Endothelial cell of hepatic sinusoid (primary cell): ENCODE data around the gene MICAL2.

Experiments
- in situ Hi-C: cut with HindIII; loops from 2 replicates; pipeline ENCODE4 v1.10.0; 2017; ENCODE audit warnings: low sequenced_read_pairs

MICAL2 gene

DNA sequence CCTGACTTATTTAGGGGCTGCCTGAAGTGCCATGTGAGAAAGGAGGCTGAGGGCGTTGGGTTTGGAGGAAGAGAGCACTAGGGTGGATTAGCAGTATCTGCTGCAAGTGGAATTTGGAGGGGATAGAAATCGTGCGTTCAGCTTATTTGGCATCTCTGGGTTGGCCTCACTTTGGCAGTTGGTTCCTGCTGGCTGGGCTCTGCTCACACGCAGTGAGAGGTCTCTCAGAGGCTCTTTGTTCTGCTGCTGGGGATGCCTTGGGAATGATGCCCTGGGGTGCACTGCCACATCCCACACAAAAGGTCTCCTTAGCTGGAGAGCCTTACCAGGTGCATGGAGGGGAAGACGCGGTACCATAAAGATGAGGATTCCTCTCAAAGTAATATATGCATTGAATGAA, 17.7 kb upstream of the MICAL2 start:
- in situ Hi-C loops, result no loop called here

DNA sequence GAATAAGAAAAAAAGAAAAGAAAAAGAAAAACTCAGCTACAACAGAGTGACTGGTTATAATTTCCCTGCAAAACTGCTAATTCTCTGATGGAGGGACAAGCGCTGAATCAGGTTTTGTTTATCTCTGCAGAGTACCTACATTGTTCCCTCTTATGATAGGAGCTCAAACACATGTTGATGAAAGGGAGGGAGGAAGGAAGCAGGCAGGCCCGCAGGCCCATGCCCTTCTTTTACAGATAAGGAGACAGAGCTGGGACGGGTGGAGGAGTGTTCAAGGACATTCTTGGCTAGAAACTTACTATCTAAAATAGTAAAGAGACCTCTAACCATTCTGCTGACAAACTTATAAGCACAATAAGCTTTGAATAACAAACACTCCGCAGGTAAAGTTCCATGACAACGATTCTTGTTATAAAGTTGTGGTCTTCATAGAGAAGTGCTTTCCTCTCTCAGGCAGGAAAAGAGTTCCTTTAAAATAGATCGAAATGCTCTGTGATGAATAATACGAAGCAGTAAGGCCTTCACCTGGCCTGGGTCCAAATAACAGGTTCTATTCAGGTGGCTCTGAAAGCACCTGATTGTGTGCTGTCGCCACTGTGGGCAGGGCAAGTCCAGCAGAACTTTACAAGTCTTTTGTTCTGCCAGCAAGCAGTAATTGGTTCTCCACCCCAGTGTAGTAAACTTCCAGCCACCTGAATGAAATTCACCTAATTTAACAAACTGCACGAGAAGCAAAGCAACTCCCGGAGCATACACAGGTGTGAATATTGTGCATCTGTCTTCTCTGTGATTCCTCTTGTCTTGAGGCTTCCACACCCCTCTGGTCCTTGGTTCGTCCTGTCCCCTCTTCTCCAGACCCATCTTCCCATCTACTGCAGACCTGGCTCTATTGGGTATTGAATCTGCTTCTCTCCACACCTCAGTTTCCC, 15.3 kb upstream of the MICAL2 start:
- in situ Hi-C loops, result no loop called here

DNA sequence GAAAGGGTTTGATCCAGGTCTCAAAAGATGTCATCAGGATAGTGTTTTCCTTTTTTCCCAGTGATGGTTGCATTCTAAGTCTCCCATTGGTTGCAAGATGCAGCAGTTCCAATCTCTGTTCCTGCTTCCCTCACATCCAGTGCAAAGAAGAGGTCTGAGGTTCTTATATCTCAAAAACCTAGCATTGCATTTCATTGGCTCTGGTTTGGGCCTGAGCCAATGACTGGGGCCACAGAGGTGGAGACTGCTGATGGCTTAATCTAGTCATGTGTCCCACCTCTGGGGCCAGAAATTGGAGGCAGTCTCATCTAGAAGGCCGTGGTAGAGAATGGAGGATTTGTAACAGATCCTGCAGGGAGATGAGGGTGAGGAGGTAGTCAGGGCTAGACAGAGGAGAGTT, 13.2 kb upstream of the MICAL2 start:
- in situ Hi-C loops, result no loop called here

DNA sequence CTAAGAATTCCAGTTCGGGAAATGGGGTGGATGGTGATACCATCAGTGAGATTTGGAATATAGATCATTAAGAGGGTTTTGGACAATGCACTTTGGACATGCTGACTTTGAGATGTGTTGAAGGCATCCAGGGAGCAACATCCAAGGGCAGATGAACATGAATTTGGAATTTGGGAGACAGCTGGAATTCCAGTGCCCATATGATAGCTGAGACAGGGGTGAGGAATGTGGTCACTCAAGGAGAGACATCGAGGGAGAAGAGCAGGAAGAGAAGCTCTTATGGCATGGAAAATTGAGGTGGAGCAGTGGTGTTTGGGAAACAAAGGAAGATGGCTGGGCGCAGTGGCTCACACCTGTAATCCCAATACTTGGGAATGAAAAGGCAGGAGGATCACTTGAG, 11.8 kb upstream of the MICAL2 start:
- in situ Hi-C loops, result no loop called here

DNA sequence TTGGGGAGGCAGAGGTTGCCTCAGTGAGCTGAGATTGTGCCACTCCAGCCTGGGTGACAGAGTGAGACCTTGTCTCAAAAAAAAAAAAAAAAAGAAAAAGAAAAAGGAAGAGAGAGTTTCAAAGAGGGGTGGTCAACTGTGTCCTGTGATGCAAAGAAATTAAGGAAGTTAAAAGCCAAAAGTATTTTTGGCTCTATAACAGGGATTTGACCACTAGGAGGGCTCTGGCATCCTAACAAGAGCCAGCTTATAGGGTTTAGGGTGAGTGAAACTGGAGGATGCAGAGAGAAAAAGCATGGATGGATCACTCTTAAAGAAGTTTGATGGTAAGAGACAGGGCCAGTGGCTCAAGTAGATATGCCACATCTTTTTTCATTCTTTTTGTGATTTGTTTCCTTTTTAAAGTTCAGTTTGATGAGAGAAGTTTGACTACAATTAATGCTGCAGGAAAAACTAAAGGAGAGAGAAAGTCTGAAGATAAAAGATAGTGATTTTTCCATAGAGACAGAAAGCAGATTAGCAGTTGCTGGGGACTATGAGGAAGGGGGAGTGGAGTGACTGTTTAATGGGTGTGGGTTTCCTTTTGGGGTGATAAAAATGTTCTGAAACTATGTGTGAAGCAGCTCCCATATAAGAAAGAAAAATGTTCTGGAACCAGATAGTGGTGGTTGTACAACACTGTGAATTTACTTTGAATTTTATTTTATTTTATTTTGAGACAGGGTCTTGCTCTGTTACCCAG, 11.1 kb upstream of the MICAL2 start:
- in situ Hi-C loops, result no loop called here

DNA sequence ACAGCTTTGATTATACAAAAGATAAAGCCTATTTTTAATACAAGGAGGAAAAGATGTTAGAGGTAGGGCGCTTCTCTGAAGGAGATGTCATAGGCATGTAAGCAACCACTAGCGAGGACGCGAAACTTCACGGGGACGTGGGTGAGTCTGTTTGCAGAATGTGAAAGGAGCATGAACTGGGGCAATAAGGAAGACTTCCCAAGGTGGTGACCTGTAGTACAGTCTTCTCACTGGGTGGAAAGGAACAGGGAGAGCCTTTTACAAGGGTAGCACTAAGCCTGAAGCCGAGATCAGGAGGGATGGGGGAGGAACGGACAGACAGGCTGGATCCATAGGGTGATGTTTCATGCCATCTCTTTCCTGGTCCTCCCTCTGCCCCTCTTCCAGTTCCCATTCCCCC, 10.0 kb upstream of the MICAL2 start:
- in situ Hi-C loops, result no loop called here

DNA sequence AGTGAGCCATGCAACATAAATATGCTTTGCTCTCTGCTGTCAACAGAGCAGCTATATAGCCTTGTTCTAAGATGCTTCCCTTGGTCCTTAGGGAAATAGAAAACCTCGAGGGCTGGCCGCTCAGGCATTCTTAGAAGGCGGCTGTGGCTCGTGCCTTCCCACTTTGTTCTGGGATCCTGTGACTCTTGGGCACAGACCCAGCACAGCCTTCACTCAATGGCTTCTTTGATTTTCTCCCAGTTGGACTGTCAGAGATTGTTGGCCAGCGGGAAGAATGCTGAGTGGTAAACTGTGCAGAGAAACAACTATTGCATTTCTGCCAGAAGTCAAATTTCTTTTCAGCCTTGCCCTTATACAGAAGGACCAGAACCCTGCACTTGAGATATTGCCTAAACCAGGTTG, 9.5 kb upstream of the MICAL2 start:
- in situ Hi-C loops, result no loop called here

DNA sequence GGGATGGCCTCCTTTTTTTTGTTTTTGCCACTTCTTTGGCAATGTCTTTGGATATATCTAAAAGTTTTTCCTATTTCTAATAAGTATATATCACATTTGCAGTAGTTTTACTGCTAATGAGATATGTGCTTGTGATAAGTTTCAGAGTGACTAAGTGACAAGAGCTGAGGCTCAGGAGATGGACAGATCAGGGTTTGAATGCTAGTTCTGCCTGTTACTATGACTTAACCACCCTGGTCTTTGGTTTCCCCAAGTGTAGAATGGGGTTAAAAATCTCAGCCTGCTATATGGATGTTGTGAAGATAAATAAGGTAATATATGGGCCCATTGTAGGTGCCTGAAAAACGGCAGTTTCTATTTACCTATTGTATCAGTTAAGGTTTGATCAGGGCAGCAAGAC, 9.1 kb upstream of the MICAL2 start:
- in situ Hi-C loops, result no loop called here

DNA sequence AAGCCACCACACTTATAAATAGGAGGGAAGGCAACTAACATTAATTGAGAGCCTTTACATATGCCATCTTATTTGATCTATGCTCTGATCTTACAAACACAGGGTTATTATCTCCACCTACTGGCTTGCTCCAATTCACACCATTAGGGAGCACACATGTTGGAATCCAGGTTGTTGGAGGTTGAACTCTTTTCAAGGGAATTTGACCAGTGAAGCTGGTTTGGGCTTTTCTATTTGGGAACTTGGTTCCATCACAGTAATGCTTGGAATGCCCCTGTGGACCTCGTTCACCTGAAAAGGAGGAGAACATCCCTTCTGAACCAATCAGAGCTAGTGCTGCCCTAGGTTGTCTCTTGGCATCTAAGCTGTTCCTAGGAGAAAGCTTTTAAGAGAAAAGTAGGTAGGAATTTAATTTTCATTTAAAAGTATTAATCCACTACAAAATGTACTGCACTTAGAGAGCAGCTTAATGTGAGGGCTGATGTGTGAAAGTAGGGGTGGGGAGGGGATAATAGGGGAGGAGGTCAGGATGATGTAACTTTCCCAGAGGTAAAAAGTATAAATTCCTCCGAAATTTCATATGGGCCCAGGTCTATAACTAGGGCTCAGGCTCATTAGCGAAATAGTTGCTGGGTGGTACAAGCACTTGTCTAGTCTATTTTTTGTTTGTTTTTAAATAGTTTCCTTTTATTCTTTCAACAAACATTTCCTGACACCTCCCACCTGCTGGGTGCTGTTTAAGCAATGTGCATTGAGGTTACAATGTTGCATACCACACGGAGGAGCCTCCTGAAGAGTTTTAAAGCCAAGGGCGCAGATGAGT, 7.6 kb upstream of the MICAL2 start:
- in situ Hi-C loops, result no loop called here

DNA sequence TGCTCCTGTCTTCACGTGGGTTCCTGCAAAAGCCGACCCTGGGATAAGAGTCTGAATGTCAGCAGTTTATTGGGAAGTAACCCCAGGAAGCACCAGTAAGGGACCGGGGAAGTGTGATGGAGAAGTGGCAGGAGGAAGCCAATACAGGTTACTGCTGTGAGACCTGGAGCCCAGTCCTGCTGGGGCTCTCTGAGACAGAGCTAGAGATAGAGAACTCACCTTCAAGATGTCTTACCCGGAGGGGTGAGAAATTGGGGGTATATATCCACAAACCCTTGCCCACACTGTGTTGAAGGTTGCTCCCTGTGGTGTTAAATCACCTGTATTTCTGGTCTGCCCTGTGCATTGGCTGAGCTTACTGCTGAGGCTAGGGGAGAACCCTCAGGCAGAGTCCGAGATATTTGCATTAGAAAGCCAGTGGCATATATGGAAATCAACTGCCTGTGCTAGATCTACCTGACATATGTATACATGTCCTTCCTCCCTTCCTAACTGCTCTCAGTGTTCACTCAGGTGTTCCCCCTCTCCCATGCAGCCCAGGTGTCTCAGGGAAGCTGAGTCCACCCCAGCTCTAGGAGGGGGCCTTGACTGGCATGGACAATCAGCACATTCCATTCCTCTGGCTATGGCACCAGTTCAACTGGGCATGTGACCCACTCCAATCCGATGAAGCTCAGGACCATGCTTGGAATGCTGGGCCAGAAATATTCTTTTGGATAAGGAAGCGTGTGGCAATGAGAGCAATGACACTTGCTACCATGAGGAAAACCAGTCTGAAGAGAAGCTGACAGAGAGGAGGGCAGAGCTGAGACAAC, 6.8 kb upstream of the MICAL2 start:
- in situ Hi-C loops, result no loop called here

DNA sequence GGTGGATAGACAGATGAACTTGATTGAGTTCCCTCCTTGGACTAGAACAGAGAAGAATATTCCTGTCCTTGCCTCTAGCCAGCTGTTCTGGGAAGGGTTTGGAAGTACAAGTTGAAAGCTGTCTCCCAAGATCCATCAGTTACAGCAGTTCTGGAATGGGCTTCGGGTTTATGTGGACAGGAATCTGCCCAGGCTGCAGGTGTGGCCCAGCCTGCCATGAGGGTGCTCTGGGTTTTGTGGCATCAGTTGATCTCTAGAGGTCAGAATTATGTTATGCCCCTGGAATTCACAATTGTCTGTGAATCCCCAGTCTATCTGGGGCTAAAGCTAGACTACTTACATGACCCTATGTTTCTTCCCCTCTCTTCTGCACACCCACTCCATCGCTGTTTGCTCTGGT, 4.9 kb upstream of the MICAL2 start:
- in situ Hi-C loops, result no loop called here

DNA sequence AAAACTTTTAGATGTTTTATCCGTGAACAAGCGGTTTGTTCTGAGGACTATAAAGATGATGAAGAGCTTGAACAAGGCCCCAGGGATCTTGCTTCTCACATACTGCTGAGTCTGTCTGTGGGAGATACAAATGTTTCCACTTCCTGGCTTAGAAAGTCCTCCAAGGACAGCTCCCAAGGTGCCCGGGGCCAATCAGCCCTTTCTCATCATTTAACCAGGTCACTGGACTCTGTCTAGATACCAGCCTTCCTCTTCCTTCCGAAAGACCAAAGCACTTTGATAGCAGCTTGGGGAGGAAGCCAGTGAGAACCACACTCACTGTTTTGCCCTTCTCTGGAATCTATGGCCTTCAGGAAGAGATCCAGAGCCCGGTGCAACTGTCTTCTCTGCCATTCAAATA, 4.3 kb upstream of the MICAL2 start:
- in situ Hi-C loops, result no loop called here

DNA sequence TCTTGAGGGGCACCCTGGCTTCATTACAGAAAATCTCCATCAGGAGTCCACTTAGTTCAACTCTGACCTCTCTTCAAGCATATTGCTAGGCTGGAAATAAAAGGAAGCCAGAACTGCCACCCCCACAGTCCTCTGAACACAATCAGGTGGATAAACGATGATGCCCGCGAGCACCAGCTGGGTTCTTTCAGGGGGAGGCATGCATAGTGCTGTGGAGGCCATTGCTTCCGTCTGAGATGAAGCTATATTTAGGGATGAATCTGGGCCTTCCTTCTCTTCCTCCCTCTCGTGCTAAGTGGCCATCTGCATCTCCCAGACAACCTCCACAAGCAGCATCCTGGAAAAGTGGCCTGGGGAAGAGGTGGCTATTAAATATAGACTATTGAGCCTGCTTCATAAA, 3.9 kb upstream of the MICAL2 start:
- in situ Hi-C loops, result no loop called here

DNA sequence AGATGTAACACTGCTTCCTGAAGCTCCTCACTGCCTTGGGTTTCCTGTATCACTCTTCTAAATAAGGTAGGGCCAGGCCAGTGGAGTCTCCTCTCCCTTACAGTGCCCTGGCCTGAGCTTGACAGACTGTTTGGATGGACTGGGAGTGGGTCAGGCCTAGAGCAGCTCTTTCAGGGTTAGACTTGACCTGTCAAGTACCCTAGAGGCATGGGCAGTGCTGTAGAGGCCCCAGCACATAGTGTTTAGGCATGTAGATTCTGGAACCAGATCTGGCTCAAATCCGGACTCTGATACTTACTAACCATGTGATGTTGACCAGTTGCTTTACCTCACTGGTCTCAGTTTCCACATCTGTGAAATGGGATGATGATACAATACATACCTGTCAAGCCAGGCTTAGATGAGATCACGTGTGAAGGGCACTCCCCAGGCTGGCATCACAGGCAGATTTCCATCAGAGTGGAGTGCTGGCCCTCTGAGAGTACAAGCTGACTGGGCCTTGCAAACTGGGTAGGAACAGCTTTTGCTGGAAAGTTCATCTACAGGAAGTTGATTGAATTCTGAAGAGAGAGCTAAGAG, 1.4 kb upstream of the MICAL2 start:
- in situ Hi-C loops, result no loop called here

DNA sequence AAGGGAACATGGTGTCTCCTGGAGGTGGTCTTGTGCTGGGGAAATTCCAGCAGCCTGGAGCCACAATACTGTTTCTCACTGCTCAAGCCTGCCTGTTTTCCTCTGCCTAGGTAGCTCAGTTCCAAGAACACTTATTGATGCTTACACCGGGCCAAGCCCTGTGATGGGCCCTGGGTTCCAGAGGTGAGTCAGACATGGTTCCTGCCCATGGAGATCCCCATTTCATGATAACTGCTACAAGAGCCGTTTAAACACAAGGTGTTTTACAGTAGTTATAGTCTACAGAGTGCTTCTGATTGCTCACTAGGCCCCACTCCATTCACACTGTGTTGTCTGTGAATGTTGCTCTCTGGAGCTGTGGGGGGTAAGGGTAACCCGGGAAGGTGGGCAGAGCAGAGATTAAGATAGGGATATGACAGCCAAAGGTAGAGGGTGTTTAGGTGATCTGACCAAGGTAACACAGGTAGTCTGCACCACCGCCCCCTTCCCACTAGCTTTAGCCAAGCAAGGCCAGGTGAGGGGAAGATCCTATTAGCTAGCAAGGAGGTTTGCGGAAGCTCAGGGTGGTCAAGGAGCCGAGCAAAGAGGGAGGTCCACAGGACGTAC, 696 bp upstream of the MICAL2 start:
- in situ Hi-C loops, result no loop called here

DNA sequence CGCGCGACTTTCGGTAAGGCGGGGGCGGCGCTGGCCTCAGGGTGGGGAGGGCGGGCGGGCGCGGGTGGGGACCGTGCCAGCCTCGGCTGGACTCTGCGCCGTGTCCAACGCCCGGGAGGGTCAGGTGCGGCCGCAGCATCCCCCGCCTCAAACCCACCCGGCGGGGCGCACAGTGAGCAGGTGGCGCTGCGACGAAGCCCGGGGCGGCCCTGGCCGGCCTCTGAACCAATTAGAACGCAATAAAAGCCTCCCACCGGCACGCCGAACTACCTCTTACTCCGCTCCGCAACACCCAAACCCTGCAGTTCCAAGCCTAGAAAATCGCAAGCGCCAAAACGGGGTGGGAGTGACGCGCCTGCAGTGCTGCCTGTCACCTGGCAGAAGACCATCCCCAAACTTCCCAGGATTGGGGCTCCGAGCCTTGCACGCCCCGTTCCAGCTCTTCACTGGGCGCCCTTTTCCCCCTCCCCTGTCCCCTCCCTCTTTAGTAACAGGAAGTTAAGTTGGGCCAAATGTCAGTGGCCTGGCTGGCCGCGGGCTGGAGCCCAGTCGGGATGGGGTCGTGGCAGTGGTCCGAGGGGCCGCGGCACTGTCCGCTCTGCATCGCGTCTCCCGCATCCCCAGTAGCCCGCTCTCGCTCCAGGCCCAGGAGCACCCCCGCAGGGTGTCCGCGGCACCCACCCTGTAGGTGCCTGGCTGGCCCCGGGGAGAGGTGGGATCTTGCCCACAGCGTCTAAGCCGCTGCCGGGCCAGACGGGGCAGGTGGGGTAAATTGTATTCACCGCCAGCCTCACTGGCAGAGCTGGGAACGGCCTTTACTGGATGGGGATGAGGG, 541 bp downstream of the MICAL2 start:
- in situ Hi-C loops, result no loop called here

DNA sequence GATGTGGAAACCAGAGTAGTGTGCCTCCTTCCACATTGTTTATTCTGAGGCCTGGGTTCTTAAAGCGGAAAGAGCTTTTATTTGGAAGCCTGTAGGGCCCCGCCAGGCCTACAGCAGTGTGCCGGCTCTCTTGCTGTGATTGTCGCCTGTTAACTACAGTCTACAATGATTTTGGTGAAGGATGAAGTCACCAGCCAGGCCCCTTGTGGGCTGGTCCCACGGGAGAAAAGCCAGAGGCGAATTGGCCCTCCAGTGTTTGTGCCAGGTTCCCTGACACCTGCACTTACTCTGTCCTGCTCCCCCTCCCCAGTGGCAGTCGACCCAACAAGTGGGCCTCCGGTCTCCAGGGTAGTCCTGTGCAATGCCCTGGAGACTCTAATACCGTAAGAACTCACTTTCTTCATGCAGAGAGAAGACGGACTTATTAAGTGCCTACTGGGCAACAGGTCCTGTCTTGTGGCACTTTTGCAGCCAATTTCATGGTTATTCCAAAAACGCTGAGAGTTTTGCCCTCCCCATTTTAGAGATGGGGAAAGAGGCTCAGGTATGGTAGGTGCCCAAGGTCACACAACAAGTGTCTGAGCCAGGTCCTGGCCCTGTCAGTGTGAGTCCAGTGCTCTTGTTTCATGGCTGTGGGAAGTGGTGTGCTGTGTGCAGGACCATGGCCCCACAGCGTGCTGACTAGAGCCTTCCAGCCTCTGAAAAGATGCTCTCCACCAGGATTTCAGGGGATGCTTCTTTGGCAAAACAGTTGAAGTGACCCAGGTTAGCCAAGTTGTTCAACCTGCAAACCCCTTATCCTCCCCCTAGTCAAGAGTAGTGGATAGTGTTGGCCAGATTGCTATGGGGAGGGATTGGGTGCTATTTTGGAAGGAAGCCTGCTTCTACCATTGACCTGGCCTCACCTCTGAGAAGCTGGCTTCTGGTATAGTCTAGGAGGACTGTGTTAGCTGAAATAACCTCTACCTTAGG, 1.4 kb downstream of the MICAL2 start:
- in situ Hi-C loops, result no loop called here

DNA sequence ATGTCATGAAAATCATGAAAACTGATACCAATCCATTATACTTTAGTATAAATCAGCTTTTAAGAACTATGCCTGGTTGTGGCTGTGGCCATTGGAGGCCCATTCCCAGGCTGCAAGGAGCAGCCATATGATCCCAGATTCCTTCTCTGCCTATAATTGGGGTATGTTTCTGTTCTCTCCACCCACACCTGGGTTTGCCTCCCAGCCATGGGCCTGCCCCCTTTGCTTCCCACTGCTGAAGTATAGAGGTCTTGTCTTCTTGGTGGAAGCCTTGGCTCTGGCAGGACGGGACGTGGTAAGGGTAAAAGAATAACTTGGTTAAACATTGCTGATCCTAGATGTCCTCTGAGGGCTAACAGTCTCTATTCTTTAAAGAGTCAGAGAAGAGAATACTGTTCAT, 2.4 kb downstream of the MICAL2 start:
- in situ Hi-C loops, result no loop called here
